ENCODE results near the gene COPE.

The COPE gene

GRCh38 chr19:18850471-18851375 is 68.5 kb downstream of the COPE start:
- DNase-seq (ENCODE audit: low spot score) = no peak

DNA sequence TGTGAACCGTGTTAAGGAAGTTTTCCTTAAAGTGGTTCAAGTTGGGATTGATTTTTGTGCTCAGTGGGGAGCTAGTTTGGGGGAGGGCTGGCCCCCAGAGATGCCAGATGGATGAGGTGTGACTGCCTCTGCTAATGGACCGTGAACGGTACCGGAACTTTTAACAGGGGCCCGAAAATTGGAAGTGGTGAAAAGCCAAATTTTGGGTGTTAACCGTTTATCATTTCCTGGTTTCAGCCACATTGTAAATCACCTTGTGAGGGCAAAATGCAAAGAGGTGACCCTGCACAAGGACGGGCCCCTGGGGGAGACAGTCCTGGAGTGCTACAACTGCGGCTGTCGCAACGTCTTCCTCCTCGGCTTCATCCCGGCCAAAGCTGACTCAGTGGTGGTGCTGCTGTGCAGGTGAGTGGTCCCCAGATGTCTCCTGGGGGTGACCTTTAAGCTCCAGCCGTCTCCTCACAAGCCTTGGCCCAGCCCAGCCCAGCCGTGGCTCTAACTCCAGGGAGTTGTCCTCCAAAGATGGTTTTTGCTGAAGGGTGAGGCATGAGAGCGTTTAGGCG is 69.3 kb downstream of the COPE start:
- DNase-seq (ENCODE audit: low spot score) = no peak
